H9 (cell line): ENCODE data around the gene CMTM7. TPM values are rescaled to one million over a fixed set of nuclear protein-coding genes. Genes with fewer than 3 reads are reported as not detected.

Experiments used
- DNase-seq: peaks from one replicate; pipeline ENCODE4 v3.0.0-alpha.2; 2017
- H2AFZ ChIP-seq: one replicate; pipeline ENCODE4 v1.6.1; 2013; ENCODE audit warnings: mild to moderate bottlenecking, low read length, control low read depth, moderate library complexity
- H2AK5ac ChIP-seq: 2 replicates; pipeline ENCODE4 v1.6.1; 2013; ENCODE audit warnings: low read length, control low read depth, mixed read lengths; ENCODE audit not compliant: insufficient read length
- H2BK120ac ChIP-seq: one replicate; pipeline ENCODE4 v1.6.1; 2013; ENCODE audit warnings: low read depth, mild to moderate bottlenecking, low read length, control low read depth, inconsistent platforms; ENCODE audit not compliant: poor library complexity, severe bottlenecking
- H2BK12ac ChIP-seq: 2 replicates; pipeline ENCODE4 v1.6.1; 2013; ENCODE audit warnings: low read length, control low read depth, mixed read lengths, low read depth; ENCODE audit not compliant: insufficient read length
- H2BK15ac ChIP-seq: 2 replicates; pipeline ENCODE4 v1.6.1; 2013; ENCODE audit warnings: low read depth, low read length, control low read depth
- H2BK20ac ChIP-seq: one replicate; pipeline ENCODE4 v1.6.1; 2013; ENCODE audit warnings: low read depth, mild to moderate bottlenecking, low read length, control low read depth, inconsistent platforms; ENCODE audit not compliant: poor library complexity, severe bottlenecking
- H2BK5ac ChIP-seq: 2 replicates; pipeline ENCODE4 v1.6.1; 2013; ENCODE audit warnings: low read length, control low read depth, mixed read lengths; ENCODE audit not compliant: insufficient read length
- H3K14ac ChIP-seq: 2 replicates; pipeline ENCODE4 v1.6.1; 2013; ENCODE audit warnings: low read length, control low read depth; ENCODE audit not compliant: insufficient read depth
- H3K18ac ChIP-seq: 2 replicates; pipeline ENCODE4 v1.6.1; 2013; ENCODE audit warnings: low read depth, mild to moderate bottlenecking, mixed read lengths, low read length, control low read depth; ENCODE audit not compliant: insufficient read length
- H3K23ac ChIP-seq: 2 replicates; pipeline ENCODE4 v1.6.1; 2013; ENCODE audit warnings: low read length, control low read depth, mixed read lengths, low read depth; ENCODE audit not compliant: insufficient read length
- H3K23me2 ChIP-seq: 2 replicates; pipeline ENCODE4 v1.6.1; 2013; ENCODE audit warnings: low read depth, mild to moderate bottlenecking, mixed read lengths, low read length, control low read depth; ENCODE audit not compliant: insufficient read length, poor library complexity, severe bottlenecking
- H3K27ac ChIP-seq: 2 replicates; pipeline ENCODE4 v1.5.1; 2013; ENCODE audit warnings: low read length, control low read depth, mixed read lengths, low read depth; ENCODE audit not compliant: insufficient read length
- H3K27me3 ChIP-seq: 2 replicates; pipeline ENCODE4 v1.6.1; 2013; ENCODE audit warnings: low read length, control low read depth, inconsistent platforms; ENCODE audit not compliant: insufficient read depth
- H3K4ac ChIP-seq: 2 replicates; pipeline ENCODE4 v1.6.1; 2013; ENCODE audit warnings: low read depth, mild to moderate bottlenecking, control low read depth, inconsistent platforms, low read length, moderate library complexity
- H3K4me1 ChIP-seq: 2 replicates; pipeline ENCODE4 v1.6.1; 2013; ENCODE audit warnings: low read length, control low read depth, inconsistent platforms; ENCODE audit not compliant: insufficient read depth
- H3K4me2 ChIP-seq: 2 replicates; pipeline ENCODE4 v1.6.1; 2013; ENCODE audit warnings: low read length, control low read depth, mixed read lengths; ENCODE audit not compliant: insufficient read length, insufficient read depth
- H3K56ac ChIP-seq: 2 replicates; pipeline ENCODE4 v1.6.1; 2013; ENCODE audit warnings: low read depth, mild to moderate bottlenecking, mixed read lengths, low read length, control low read depth; ENCODE audit not compliant: insufficient read length
- H3K79me1 ChIP-seq: 2 replicates; pipeline ENCODE4 v1.6.1; 2013; ENCODE audit warnings: low read depth, mild to moderate bottlenecking, moderate library complexity, low read length, control low read depth, inconsistent platforms; ENCODE audit not compliant: insufficient read depth, poor library complexity, severe bottlenecking
- H3K79me2 ChIP-seq: 2 replicates; pipeline ENCODE4 v1.6.1; 2013; ENCODE audit warnings: low read length, control low read depth, inconsistent platforms; ENCODE audit not compliant: insufficient read depth
- H3K9ac ChIP-seq: 2 replicates; pipeline ENCODE4 v1.6.1; 2013; ENCODE audit warnings: low read length, control low read depth, mixed read lengths; ENCODE audit not compliant: insufficient read length; ENCODE audit errors: extremely low read depth
- H3K9me3 ChIP-seq: one replicate; pipeline ENCODE4 v1.6.1; 2013; ENCODE audit warnings: low read depth, low read length, inconsistent platforms; ENCODE audit not compliant: control insufficient read depth
- H3T11ph ChIP-seq: one replicate; pipeline ENCODE4 v1.6.1; 2013; ENCODE audit warnings: mild to moderate bottlenecking, low read length, control low read depth, inconsistent platforms
- H4K20me1 ChIP-seq: one replicate; pipeline ENCODE4 v1.6.1; 2013; ENCODE audit not compliant: control insufficient read depth, insufficient read length, insufficient read depth
- H4K5ac ChIP-seq: 2 replicates; pipeline ENCODE4 v1.6.1; 2013; ENCODE audit warnings: low read depth, mild to moderate bottlenecking, mixed read lengths, low read length, control low read depth; ENCODE audit not compliant: insufficient read length
- H4K8ac ChIP-seq: replicated peaks from 2 replicates; pipeline ENCODE4 v1.6.1; 2013; ENCODE audit warnings: low read length, control low read depth, mixed read lengths, low read depth; ENCODE audit not compliant: insufficient read length
- H4K91ac ChIP-seq: 2 replicates; pipeline ENCODE4 v1.6.1; 2013; ENCODE audit warnings: low read depth, mild to moderate bottlenecking, moderate library complexity, mixed read lengths, low read length, control low read depth; ENCODE audit not compliant: insufficient read length
- H3K27ac Mint-ChIP-seq, 3 experiments: 2 replicates in 2 of 3; 3 replicates in 1 of 3; pipeline ENCODE4 v1.8.0; 2020 to 2021; ENCODE audit warnings: mixed read lengths in 3 of 3, mild to moderate bottlenecking in 1 of 3, moderate library complexity in 1 of 3
- H3K27me3 Mint-ChIP-seq: 2 replicates; pipeline ENCODE4 v1.8.0; 2021; ENCODE audit warnings: low read depth, mild to moderate bottlenecking, moderate library complexity, mixed read lengths
- H3K36me3 Mint-ChIP-seq, 3 experiments: 2 replicates in 2 of 3; 3 replicates in 1 of 3; pipeline ENCODE4 v1.8.0; 2020 to 2021; ENCODE audit warnings: low read depth in 3 of 3, mixed read lengths in 3 of 3; ENCODE audit not compliant: insufficient read depth in 1 of 3
- H3K4me1 Mint-ChIP-seq, 2 experiments: 2 replicates each; pipeline ENCODE4 v1.8.0; 2020; ENCODE audit warnings: mixed read lengths in 2 of 2
- H3K4me3 Mint-ChIP-seq, 2 experiments: 2 replicates in 1 of 2; 3 replicates in 1 of 2; pipeline ENCODE4 v1.8.0; 2020 to 2021; ENCODE audit warnings: mild to moderate bottlenecking in 2 of 2, mixed read lengths in 2 of 2, moderate library complexity in 1 of 2
- H3K9me3 Mint-ChIP-seq, 2 experiments: 2 replicates in 1 of 2; 3 replicates in 1 of 2; pipeline ENCODE4 v1.8.0; 2020; ENCODE audit warnings: mild to moderate bottlenecking in 2 of 2, mixed read lengths in 2 of 2, moderate library complexity in 1 of 2
- CTCF ChIP-seq: fragments of 200-600 bp; sonication (generic); conservative IDR thresholded peaks from 3 replicates; pipeline ENCODE4 v1.8.0; 2021; ENCODE audit warnings: antibody characterized with exemption, mild to moderate bottlenecking
- WGBS: extraction: QIAGEN DNeasy Blood & Tissue Kit; methylation state at CpG from one replicate; pipeline ENCODE4 v1.1.7; 2013; ENCODE audit warnings: missing lambda C conversion rate, low lambda C conversion rate, mixed read lengths; ENCODE audit not compliant: insufficient read length; ENCODE audit errors: extremely low coverage; 5-methylcytosine and 5-hydroxymethylcytosine counted together
- total RNA-seq: library from RNA; stranded (reverse); gene quantifications from 2 replicates; pipeline ENCODE4 v1.2.1, GENCODE V29; 2021

CMTM7 gene
- total RNA-seq, 1 experiment from 2014 or later: 23.9 TPM

GRCh38 chr3:32467333-32468070 is 75.8 kb downstream of the CMTM7 start:
- no peaks in the 10 kb centered on the region for H3K9me3 ChIP-seq
- H3K4ac ChIP-seq: no peak overlapping the region
- no peaks in the 10 kb centered on the region; the same call in 1 of the 2 replicates for H3K27me3 Mint-ChIP-seq
- no peak overlapping the region for H3K18ac ChIP-seq
- H2BK15ac ChIP-seq: no peak overlapping the region
- no peak overlapping the region for H4K5ac ChIP-seq
- no peak overlapping the region for H2BK20ac ChIP-seq
- H2BK5ac ChIP-seq: no peak overlapping the region
- H3K23me2 ChIP-seq: no peaks in the 10 kb centered on the region
- no peak overlapping the region for H4K91ac ChIP-seq
- DNase-seq: peak; percentile 79
- H4K20me1 ChIP-seq: peaks cover 2% of the 10 kb centered on the region
- H3K14ac ChIP-seq: no peak overlapping the region
- H3K4me1 Mint-ChIP-seq: peaks cover 10 to 13% of the 10 kb centered on the region in 2 experiments
- peaks cover 0 to 2% (median 2%) of the 10 kb centered on the region in 3 experiments; a peak in 4 of 7 replicates for H3K36me3 Mint-ChIP-seq
- no CpG with 5 or more reads among the region's 41 CpGs for WGBS
- peak; percentile 100 for TF ChIP-seq CTCF
- no peak overlapping the region for H3K9ac ChIP-seq
- H3K79me1 ChIP-seq: no peaks in the 10 kb centered on the region
- H3K4me3 Mint-ChIP-seq: no peak overlapping the region
- H3K4me2 ChIP-seq: no peak overlapping the region
- no peak overlapping the region for H3K27ac ChIP-seq
- no peak overlapping the region for H2BK12ac ChIP-seq
- H3K4me1 ChIP-seq: no peaks in the 10 kb centered on the region; the same call in 1 of the 2 replicates
- H2AK5ac ChIP-seq: no peak overlapping the region
- no peak overlapping the region for H3T11ph ChIP-seq
- H3K23ac ChIP-seq: no peak overlapping the region
- no peaks in the 10 kb centered on the region for H3K27me3 ChIP-seq
- H4K8ac ChIP-seq: no peak overlapping the region
- no peak overlapping the region for H2AFZ ChIP-seq
- H3K27ac Mint-ChIP-seq: no peak overlapping the region
- no peaks in the 10 kb centered on the region for H3K9me3 Mint-ChIP-seq
- H2BK120ac ChIP-seq: no peak overlapping the region
- no peaks in the 10 kb centered on the region for H3K79me2 ChIP-seq
- no peak overlapping the region for H3K56ac ChIP-seq
